ENCODE measurements around the gene WDFY2.

GRCh38 chr13:51733374-51734298 is 149.4 kb downstream of the WDFY2 start:
- TF ChIP-seq EZH2 (IDR thresholded peaks at IDR 0.05; ENCODE audit: low read depth, unreplicated experiment) (no peak), POLR2AphosphoS5 (IDR thresholded peaks at IDR 0.05; ENCODE audit: low read depth) (no peak), CTCF (conservative IDR thresholded peaks at IDR 0.05; ENCODE audit: low read depth in 2 of 2) (no peak), STAT1 (IDR thresholded peaks at IDR 0.05; ENCODE audit: unreplicated experiment) (no peak), JUNB (IDR thresholded peaks at IDR 0.05; ENCODE audit: unreplicated experiment) (no peak), REST (IDR thresholded peaks at IDR 0.05; ENCODE audit: unreplicated experiment) (no peak), EZH2phosphoT487 (IDR thresholded peaks at IDR 0.05; ENCODE audit: unreplicated experiment) (no peak)
